Endothelial cell of coronary artery (primary cell): Measurements from ENCODE around the gene SRD5A1. TPM values are rescaled to one million over a fixed set of nuclear protein-coding genes. Genes with fewer than 3 reads are reported as not detected.

ENCODE experiments used
- total RNA-seq: library from RNA; depleted of rRNA; stranded (reverse); fragments of >200 nt; gene quantifications from 2 replicates; pipeline ENCODE4 v1.2.3, GENCODE V29; 2014

The SRD5A1 gene
- 6.8 and 13.0 TPM in 2 replicates for total RNA-seq

GRCh38 chr5:6632888-6633468 is at the start of gene SRD5A1, which contains the start of gene NSUN2:
Gene SRD5A1, plus strand, starts transcription at chr5:6633440. Its CDS starts 137 bp downstream, at chr5:6633577.
Gene NSUN2, minus strand, starts transcription at chr5:6633044. Its CDS starts 65 bp downstream, at chr5:6632979.

GRCh38 chr5:6713274-6714225 is 80.3 kb downstream of the SRD5A1 start, which contains the start of gene TENT4A:
Gene TENT4A, plus strand, starts transcription at chr5:6713432. Its CDS starts 552 bp downstream, at chr5:6713984.

Other genes starting within 250 kb of the SRD5A1 start
- gene UBE2QL1, start 184.6 kb upstream of the SRD5A1 start, total RNA-seq: under 0.01 and 0.09 TPM in 2 replicates
- gene NSUN2, start 396 bp upstream of the SRD5A1 start, total RNA-seq: 70.7 and 85.0 TPM in 2 replicates
- 8.5 and 12.7 TPM in 2 replicates for gene TENT4A, start 80.0 kb downstream of the SRD5A1 start, total RNA-seq